ENCODE results near the gene CD300LB.

The CD300LB gene

DNA sequence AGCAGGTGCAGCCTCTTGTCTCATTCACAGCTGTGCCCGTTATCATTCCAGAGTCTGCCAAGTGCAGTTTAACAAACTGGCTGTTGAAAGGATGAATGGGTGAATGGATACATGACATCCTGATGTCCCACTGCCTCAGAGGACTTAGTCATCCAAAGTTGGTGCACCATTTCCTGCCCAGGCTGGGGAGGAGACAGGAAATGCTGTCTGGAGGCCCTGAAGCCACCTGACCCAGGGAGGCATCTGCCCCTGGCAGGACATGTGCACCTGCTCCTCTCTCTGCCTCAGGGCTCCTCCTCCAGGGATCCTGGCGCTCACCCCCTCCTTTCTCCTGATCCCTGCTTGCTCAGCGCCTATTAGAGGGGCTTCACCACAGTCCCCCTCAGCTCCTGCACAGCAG is 16.5 kb upstream of the CD300LB start:
- Histone ChIP-seq H3K4me3 (ENCODE audit: low read length) (no peak overlapping the region), H3K27me3 (replicated peaks; ENCODE audit: control insufficient read depth, insufficient read depth, low read length) (peaks cover 30% of the 10 kb centered on the region), H3K36me3 (ENCODE audit: control insufficient read depth, insufficient read depth, low read length, severe bottlenecking) (no peaks in the 10 kb centered on the region), H3K9ac (ENCODE audit: low read length) (no peak overlapping the region), H3K9me3 (ENCODE audit: control insufficient read depth, low read length) (no peaks in the 10 kb centered on the region), H3K4me1 (ENCODE audit: control insufficient read depth, insufficient read depth, low read length) (no peaks in the 10 kb centered on the region)
- DNase-seq (ENCODE audit: low read depth) = no peak

DNA sequence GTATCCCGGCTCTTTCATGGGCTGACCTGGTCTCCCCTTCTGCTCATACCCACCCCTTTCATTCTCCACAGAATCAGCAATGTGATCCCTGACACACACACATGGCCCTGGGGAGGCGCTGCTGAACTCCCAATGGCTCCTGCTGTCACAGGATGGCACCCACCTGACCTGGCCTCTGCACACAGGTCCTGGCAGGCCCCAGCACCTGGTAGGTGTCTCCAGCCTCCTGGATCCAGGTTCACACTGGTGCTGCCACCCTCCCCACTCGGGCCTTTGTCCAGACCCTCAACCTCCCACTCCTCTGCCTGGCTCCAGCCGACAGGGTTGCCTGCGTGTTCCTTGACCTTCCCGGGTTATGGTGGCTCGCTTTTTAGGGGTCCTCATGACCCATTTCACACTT is 16.0 kb upstream of the CD300LB start:
- Histone ChIP-seq H3K4me3 (ENCODE audit: low read length) (no peak overlapping the region), H3K9me3 (ENCODE audit: control insufficient read depth, low read length) (no peaks in the 10 kb centered on the region), H3K27me3 (replicated peaks; ENCODE audit: control insufficient read depth, insufficient read depth, low read length) (peaks cover 31% of the 10 kb centered on the region), H3K9ac (ENCODE audit: low read length) (no peak overlapping the region), H3K36me3 (ENCODE audit: control insufficient read depth, insufficient read depth, low read length, severe bottlenecking) (no peaks in the 10 kb centered on the region), H3K4me1 (ENCODE audit: control insufficient read depth, insufficient read depth, low read length) (no peaks in the 10 kb centered on the region)
- no peak for DNase-seq (ENCODE audit: low read depth)

DNA sequence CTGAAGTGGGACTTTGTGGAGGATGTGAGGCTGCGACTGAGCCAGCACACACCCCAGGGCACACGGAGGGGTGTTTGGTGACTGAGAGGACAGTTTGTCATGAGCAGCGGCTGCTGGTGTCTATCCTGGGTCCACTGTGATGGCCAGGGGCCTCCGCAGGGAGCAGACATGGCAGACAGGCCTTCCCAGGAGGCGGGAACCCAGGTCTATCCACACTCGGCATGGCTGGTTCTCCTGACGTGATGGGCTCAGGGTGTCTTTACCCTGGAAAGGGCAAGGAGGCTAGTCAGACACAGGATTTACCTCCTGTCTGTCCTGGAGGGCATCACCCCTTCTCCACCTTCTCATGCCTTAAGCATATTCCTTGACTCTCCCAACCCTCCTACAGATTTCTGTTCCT is 15.3 kb upstream of the CD300LB start:
- Histone ChIP-seq H3K4me1 (ENCODE audit: control insufficient read depth, insufficient read depth, low read length) (no peaks in the 10 kb centered on the region), H3K9ac (ENCODE audit: low read length) (no peak overlapping the region), H3K27me3 (replicated peaks; ENCODE audit: control insufficient read depth, insufficient read depth, low read length) (peaks cover 38% of the 10 kb centered on the region), H3K9me3 (ENCODE audit: control insufficient read depth, low read length) (no peaks in the 10 kb centered on the region), H3K36me3 (ENCODE audit: control insufficient read depth, insufficient read depth, low read length, severe bottlenecking) (no peaks in the 10 kb centered on the region), H3K4me3 (ENCODE audit: low read length) (no peak overlapping the region)
- DNase-seq (ENCODE audit: low read depth) = no peak

DNA sequence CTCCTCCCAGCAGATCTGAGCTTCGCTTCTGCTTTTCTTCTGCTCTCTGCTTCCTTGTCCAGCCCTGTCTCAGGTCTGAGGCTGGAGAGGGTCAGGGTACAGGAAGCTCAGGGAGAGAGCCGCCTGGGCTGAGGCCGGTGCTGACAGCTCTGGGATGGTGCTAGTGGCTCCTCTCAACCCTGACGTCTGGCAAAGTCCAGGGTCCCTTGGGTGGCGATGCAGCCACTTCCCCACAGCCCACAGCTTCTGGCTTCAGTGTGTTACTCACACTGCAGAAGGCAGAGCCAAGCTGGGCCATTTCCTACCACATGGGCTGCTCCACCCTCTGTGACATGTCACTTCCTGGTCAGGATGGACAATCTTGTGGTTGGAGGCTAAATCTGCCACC is 14.6 kb upstream of the CD300LB start, which contains the start of gene CD300C:
CD300C (minus strand) TSS at position 273 of the 388 bp plus-strand sequence. CDS start 333 bp downstream, outside the sequence.
- Histone ChIP-seq H3K9me3 (ENCODE audit: control insufficient read depth, low read length) (no peaks in the 10 kb centered on the region), H3K9ac (ENCODE audit: low read length) (no peak within 1 kb of the TSS), H3K36me3 (ENCODE audit: control insufficient read depth, insufficient read depth, low read length, severe bottlenecking) (no peaks in the 10 kb centered on the region), H3K4me3 (ENCODE audit: low read length) (no peak within 1 kb of the TSS), H3K27me3 (replicated peaks; ENCODE audit: control insufficient read depth, insufficient read depth, low read length) (peaks cover 40% of the 10 kb centered on the region), H3K4me1 (ENCODE audit: control insufficient read depth, insufficient read depth, low read length) (no peaks in the 10 kb centered on the region)
- no peak for DNase-seq (ENCODE audit: low read depth)

DNA sequence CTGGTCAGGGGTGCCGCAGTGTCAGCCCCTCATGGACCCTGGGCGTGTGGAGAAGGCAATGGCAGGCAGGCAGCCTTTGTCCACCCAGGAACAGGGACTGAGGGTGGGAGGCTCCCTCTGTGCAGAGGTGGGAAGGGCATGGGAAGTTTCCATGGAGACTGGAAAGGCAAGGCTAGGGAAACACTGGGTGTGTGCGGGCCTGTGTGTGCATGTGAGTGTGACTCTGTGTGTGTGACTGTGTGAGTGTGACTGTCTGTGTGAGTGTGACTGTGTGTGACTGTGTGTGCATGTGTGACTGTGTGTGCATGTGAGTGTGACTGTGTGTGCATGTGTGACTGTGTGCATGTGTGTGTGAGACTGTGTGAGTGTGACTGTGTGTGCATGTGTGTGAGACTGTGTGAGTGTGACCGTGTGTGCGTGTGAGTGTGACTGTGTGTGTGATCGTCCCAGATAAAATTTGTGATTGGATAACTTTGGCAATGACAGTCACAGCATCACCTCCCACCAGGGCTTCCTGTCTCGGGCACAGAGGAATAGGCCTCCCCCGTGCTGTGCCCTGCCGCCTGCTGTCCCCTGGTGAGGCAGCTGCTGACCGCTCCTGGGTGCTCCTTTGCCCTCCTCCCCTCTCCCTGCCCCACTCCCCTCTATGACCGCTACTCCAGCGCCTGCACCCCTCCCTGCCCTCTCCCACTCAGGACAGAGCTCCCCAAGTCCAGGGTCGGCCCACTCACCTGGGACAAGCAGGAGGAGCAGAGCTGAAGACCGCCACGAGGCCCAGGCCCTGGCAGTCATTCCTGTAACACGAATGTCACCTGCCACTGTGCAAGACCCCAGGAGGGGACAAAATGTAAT is 13.9 kb upstream of the CD300LB start:
- no peak for DNase-seq (ENCODE audit: low read depth)
- no peak overlapping the region for H3K4me3 ChIP-seq (ENCODE audit: low read length)
- H3K4me1 ChIP-seq (ENCODE audit: control insufficient read depth, insufficient read depth, low read length) = no peaks in the 10 kb centered on the region
- no peak overlapping the region for H3K9ac ChIP-seq (ENCODE audit: low read length)
- no peaks in the 10 kb centered on the region for H3K9me3 ChIP-seq (ENCODE audit: control insufficient read depth, low read length)
- H3K36me3 ChIP-seq (ENCODE audit: control insufficient read depth, insufficient read depth, low read length, severe bottlenecking) = no peaks in the 10 kb centered on the region
- H3K27me3 ChIP-seq (replicated peaks; ENCODE audit: control insufficient read depth, insufficient read depth, low read length) = peaks cover 45% of the 10 kb centered on the region

DNA sequence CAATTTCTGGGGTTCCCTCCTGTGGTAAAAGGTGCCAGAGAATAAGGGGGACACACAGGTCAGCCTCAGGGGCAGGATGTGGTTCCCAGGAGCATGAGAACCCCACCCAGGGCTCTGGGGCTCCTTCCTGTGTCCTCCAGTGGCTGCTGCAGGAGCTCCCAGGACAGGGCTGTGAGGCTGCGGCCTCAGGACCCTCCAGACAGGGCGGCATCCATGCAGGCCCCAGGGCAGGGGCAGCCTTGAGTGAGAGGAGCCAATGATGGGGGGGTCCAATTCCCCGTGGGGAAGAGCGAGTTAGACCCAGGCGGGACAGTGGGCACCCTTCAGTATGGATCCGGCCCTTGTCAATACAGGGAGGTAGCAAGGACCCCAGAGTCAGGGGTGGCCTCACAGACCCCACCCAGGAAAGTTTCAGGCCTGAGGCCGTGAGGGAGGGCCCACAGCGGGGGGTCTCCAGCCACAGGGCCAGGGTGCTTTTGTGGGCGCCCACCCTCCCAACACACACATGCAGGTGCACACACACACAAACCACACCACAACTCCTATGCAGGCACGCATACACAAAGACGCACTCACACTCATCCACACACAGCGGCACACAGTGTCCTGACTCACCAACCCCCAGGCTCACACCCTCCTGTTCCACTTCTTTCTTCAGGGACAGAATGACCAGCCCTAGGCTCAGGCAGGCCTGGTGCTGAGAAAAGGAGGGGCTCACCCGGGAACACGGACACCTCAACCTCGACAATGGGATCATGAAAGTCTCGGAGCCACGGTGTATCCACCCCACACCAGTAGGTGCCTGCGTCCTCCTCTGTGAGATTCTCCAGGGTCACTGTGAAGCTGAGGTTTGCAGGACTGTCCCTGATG is 12.9 kb upstream of the CD300LB start:
- H3K9me3 ChIP-seq (ENCODE audit: control insufficient read depth, low read length) = no peaks in the 10 kb centered on the region
- DNase-seq (ENCODE audit: low read depth) = no peak
- peaks cover 47% of the 10 kb centered on the region for H3K27me3 ChIP-seq (replicated peaks; ENCODE audit: control insufficient read depth, insufficient read depth, low read length)
- no peak overlapping the region for H3K4me3 ChIP-seq (ENCODE audit: low read length)
- no peaks in the 10 kb centered on the region for H3K4me1 ChIP-seq (ENCODE audit: control insufficient read depth, insufficient read depth, low read length)
- no peak overlapping the region for H3K9ac ChIP-seq (ENCODE audit: low read length)
- H3K36me3 ChIP-seq (ENCODE audit: control insufficient read depth, insufficient read depth, low read length, severe bottlenecking) = no peaks in the 10 kb centered on the region

DNA sequence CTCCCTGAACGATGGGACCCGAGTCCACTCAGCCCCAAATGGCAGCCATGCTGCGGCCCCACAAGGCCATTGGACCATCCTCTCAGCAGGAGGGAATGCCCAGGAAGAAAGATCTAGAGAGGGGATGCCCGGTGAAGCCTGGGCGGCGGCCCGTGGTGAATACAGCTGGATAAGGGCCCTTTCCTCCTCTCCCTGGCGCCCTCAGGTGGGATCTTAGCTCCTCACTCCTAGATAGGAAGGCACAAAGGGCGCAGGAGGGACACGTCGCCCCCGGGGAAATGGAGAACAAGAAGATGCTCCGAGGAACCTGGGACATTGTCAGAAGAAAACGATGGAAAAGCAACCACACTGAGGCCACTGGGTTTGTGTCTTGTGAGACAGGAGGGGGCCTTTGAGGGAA is 12.1 kb upstream of the CD300LB start:
- Histone ChIP-seq H3K4me3 (ENCODE audit: low read length) (no peak overlapping the region), H3K27me3 (replicated peaks; ENCODE audit: control insufficient read depth, insufficient read depth, low read length) (peaks cover 48% of the 10 kb centered on the region), H3K4me1 (ENCODE audit: control insufficient read depth, insufficient read depth, low read length) (no peaks in the 10 kb centered on the region), H3K9me3 (ENCODE audit: control insufficient read depth, low read length) (no peaks in the 10 kb centered on the region), H3K36me3 (ENCODE audit: control insufficient read depth, insufficient read depth, low read length, severe bottlenecking) (no peaks in the 10 kb centered on the region), H3K9ac (ENCODE audit: low read length) (no peak overlapping the region)
- DNase-seq (ENCODE audit: low read depth) = no peak

DNA sequence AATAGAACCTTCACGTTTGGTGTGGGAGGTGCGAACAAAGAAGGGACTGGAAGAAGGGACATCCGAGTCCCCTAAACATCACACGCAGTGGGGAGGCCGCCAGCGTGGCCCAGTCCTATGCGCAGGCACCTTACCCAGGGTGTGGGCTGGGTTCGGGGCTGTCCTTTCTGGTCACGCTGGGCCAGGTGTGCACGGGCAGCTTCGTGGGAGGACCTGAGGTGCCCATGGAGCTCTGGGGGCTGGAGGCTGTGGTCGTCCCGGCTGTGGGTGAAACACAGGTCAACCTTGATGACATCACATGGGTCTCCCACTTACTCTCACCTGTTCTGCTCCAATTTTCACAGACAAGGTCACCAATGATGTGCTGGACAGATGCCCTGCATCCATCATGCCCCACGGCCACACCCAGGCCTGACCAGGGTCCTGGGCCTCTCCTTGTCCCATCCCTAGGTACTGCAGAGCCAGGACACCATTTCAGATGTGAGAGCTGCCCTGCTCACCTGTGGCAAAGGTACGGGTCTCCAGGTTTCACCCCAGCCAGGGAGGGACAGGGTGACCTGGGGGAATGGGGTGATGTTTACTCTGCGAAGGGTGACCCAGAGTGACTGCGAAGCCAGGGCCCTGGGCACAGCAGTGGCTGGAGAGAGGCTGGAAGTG is 11.6 kb upstream of the CD300LB start:
- Histone ChIP-seq H3K4me1 (ENCODE audit: control insufficient read depth, insufficient read depth, low read length) (no peaks in the 10 kb centered on the region), H3K4me3 (ENCODE audit: low read length) (no peak overlapping the region), H3K9me3 (ENCODE audit: control insufficient read depth, low read length) (no peaks in the 10 kb centered on the region), H3K9ac (ENCODE audit: low read length) (no peak overlapping the region), H3K36me3 (ENCODE audit: control insufficient read depth, insufficient read depth, low read length, severe bottlenecking) (no peaks in the 10 kb centered on the region), H3K27me3 (replicated peaks; ENCODE audit: control insufficient read depth, insufficient read depth, low read length) (peaks cover 51% of the 10 kb centered on the region)
- DNase-seq (ENCODE audit: low read depth) = no peak

DNA sequence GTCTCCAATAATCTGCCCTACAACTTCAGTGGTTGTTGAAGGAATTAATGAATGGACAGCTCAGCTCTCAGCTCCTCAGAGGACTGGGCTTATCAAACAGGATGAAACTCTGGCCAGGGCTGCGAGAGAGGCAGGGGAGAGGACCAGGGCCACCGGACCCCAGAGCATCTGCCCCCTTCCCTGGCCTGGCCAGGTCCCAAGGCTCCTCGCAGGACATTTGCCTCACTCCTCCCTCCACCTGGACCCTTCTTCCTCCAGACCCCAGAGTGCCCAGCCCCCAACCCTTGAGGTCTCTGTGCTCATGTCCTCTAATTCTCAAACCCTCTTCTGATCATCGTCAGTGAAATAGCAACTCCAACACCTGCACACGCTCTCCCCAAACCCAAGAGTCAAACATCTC is 10.9 kb upstream of the CD300LB start:
- no peaks in the 10 kb centered on the region for H3K4me1 ChIP-seq (ENCODE audit: control insufficient read depth, insufficient read depth, low read length)
- H3K27me3 ChIP-seq (replicated peaks; ENCODE audit: control insufficient read depth, insufficient read depth, low read length) = peaks cover 53% of the 10 kb centered on the region
- no peak overlapping the region for H3K9ac ChIP-seq (ENCODE audit: low read length)
- no peak for DNase-seq (ENCODE audit: low read depth)
- H3K36me3 ChIP-seq (ENCODE audit: control insufficient read depth, insufficient read depth, low read length, severe bottlenecking) = no peaks in the 10 kb centered on the region
- no peak overlapping the region for H3K4me3 ChIP-seq (ENCODE audit: low read length)
- no peaks in the 10 kb centered on the region for H3K9me3 ChIP-seq (ENCODE audit: control insufficient read depth, low read length)

DNA sequence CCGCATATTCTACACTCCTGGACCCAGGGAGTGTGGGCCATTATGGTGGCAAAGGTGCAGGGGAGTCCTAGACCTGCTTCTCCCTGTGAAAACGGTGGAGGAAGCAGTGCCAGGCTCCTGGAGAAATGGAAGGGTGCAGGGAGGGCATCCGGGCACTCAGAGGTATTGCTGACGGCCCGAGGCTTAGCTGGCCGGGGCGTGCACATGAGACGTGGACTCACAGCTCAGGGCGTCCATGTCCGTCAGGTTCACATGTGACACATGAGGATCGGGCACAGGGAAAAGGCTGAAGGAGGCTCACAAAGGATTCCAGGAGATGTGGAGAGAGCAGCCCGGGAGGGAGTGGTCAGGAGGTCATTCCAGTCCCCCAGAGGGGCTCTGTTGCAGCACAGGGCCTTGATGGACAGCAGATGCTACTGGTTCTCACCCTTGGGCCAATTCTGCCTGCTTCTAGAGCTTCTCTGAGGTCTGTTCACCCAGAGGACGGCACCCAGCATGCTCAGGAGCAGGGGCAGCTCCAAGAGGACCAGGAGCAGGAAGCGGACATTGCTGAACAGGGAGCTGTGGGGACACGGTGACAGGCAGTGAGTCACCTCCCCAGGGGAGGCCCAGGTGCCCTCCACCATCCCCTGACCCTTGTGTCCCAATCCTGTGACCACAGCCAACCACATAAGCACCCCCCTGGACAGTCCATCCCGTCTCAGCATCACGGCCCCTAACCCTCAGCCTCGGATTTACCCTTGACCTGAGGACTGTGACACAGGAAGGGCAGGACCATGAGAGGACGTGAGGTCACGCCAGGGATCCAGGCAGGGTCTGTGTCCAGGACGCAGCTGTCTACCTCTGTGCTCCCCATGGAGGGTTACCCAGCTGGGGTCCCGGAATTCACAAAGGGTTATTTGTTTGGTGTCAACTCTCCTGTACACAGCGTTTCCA is 10.2 kb upstream of the CD300LB start:
- no peak for DNase-seq (ENCODE audit: low read depth)
- Histone ChIP-seq H3K27me3 (replicated peaks; ENCODE audit: control insufficient read depth, insufficient read depth, low read length) (peaks cover 60% of the 10 kb centered on the region), H3K4me1 (ENCODE audit: control insufficient read depth, insufficient read depth, low read length) (no peaks in the 10 kb centered on the region)

More for the DNA sequence above, 10.2 kb upstream of the CD300LB start:
- no peaks in the 10 kb centered on the region for H3K9me3 ChIP-seq (ENCODE audit: control insufficient read depth, low read length)
- H3K4me3 ChIP-seq (ENCODE audit: low read length) = no peak overlapping the region
- no peaks in the 10 kb centered on the region for H3K36me3 ChIP-seq (ENCODE audit: control insufficient read depth, insufficient read depth, low read length, severe bottlenecking)
- no peak overlapping the region for H3K9ac ChIP-seq (ENCODE audit: low read length)

Data from adipocyte (in vitro differentiated cells).